GM12878 (cell line): ENCODE measurements around the gene PARS2. TPM values are rescaled to one million over a fixed set of nuclear protein-coding genes. Genes with fewer than 3 reads are reported as not detected.
A peak's percentile ranks its signal among the peaks of the same experiment; 100 is the strongest.

Experiments used
- ATAC-seq: fragments of 200-7000 bp; cut with Tn5 transposase; 3 replicates; pipeline ENCODE4 v1.9.1; 2020; ENCODE audit warnings: mild to moderate bottlenecking, moderate library complexity
- BruUV-seq: library from RNA; stranded (reverse); fragments of 400-500 nt; replicated peaks from 2 replicates; lab custom pipeline; 2021; lab: Mats Ljungman, UMichigan
- CTCF ChIA-PET: fragments of 300-600 bp; sonication (Branson Sonifier 250); formaldehyde crosslinking; extraction: SDS; loops from one replicate; lab custom pipeline; 2021; ENCODE audit warnings: inconsistent platforms; lab: Yijun Ruan, JAX
- POLR2A ChIA-PET: fragments of 350-600 bp; formaldehyde crosslinking; extraction: SDS; loops from one replicate; lab custom pipeline; 2021; ENCODE audit warnings: inconsistent platforms; lab: Charles Lee
- RAD21 ChIA-PET: fragments of 300-600 bp; sonication (Branson Sonifier 250); formaldehyde crosslinking; loops from one replicate; lab custom pipeline; 2023; ENCODE audit warnings: antibody characterized with exemption; ENCODE audit not compliant: unreplicated experiment; lab: Charles Lee
- SMC1A ChIA-PET: fragments of 300-600 bp; sonication (Branson Sonifier 250); formaldehyde crosslinking; loops from one replicate; lab custom pipeline; 2023; ENCODE audit not compliant: unreplicated experiment, uncharacterized antibody; lab: Charles Lee
- DNase-seq: peaks from one replicate; pipeline ENCODE4 v3.0.0-alpha.2; 2011; ENCODE audit warnings: low read depth, low spot score
- FAIRE-seq: peaks from 3 replicates; lab custom pipeline; 2011; peaks lifted over from hg19 to GRCh38; lab: Jason Lieb, UNC
- H2AFZ ChIP-seq: 2 replicates; pipeline ENCODE4 v1.6.0; 2011; ENCODE audit warnings: low read depth, low read length, control low read depth; ENCODE audit not compliant: control insufficient read depth
- H3K27ac ChIP-seq: 2 replicates; pipeline ENCODE4 v1.5.1; 2011; ENCODE audit warnings: control low read depth; ENCODE audit not compliant: control insufficient read depth, insufficient read depth
- H3K27me3 ChIP-seq, 2 experiments: replicated peaks in 1 of 2; 2 replicates each; pipeline versions ENCODE4 v1.6.0 to v1.6.1; 2011; ENCODE audit warnings: low read length in 1 of 2; ENCODE audit not compliant: control insufficient read depth in 2 of 2, insufficient read depth in 2 of 2
- H3K36me3 ChIP-seq, 2 experiments: 2 replicates each; pipeline ENCODE4 v1.5.1; 2011; ENCODE audit warnings: low read length in 1 of 2; ENCODE audit not compliant: control insufficient read depth in 2 of 2, insufficient read depth in 2 of 2
- H3K4me1 ChIP-seq: 2 replicates; pipeline ENCODE4 v1.6.1; 2011; ENCODE audit warnings: mild to moderate bottlenecking, low read length, moderate library complexity, mixed read lengths; ENCODE audit not compliant: control insufficient read depth, insufficient read depth
- H3K4me2 ChIP-seq: 2 replicates; pipeline ENCODE4 v1.6.0; 2011; ENCODE audit warnings: control low read depth; ENCODE audit not compliant: control insufficient read depth, insufficient read depth
- H3K4me3 ChIP-seq: fragments of 200-600 bp; sonication (generic); 2 replicates; pipeline ENCODE4 v1.5.1; 2016
- H3K79me2 ChIP-seq: 2 replicates; pipeline ENCODE4 v1.6.0; 2011; ENCODE audit warnings: low read length; ENCODE audit not compliant: control insufficient read depth, insufficient read depth
- H3K9ac ChIP-seq: 2 replicates; pipeline ENCODE4 v1.8.0; 2011; ENCODE audit warnings: low read length, control low read depth, mixed read lengths; ENCODE audit not compliant: control insufficient read depth, insufficient read depth
- H3K9me3 ChIP-seq: replicated peaks from 3 replicates; pipeline ENCODE4 v1.5.1; 2011; ENCODE audit warnings: mild to moderate bottlenecking, low read length; ENCODE audit not compliant: control insufficient read depth, insufficient read depth
- H4K20me1 ChIP-seq: 2 replicates; pipeline ENCODE4 v1.6.0; 2011; ENCODE audit not compliant: control insufficient read depth, insufficient read depth
- ATF7 ChIP-seq: fragments of 450-650 bp; IDR thresholded peaks from 2 replicates; pipeline ENCODE4 v1.6.1; 2016; ENCODE audit warnings: low read depth, mild to moderate bottlenecking
- BHLHE40 ChIP-seq, 2 experiments: fragments of 450-650 bp in 1 of 2; IDR thresholded peaks; 2 replicates each; pipeline ENCODE4 v1.6.1; 2011 to 2017; ENCODE audit warnings: low read depth in 2 of 2, borderline replicate concordance in 1 of 2, improper control_type of control experiment in 1 of 2, low read length in 1 of 2, mild to moderate bottlenecking in 1 of 2
- BRCA1 ChIP-seq: IDR thresholded peaks from 2 replicates; pipeline ENCODE4 v1.6.1; 2011; ENCODE audit warnings: low read depth, low read length, improper control_type of control experiment
- CBX3 ChIP-seq: fragments of 200-600 bp; sonication (generic); IDR thresholded peaks from 2 replicates; pipeline ENCODE4 v1.6.1; 2016; ENCODE audit warnings: low read depth, borderline replicate concordance
- CBX5 ChIP-seq: sonication (generic); IDR thresholded peaks from 2 replicates; pipeline ENCODE4 v1.6.1; 2016; ENCODE audit warnings: low read depth, moderate library complexity, mild to moderate bottlenecking, inconsistent platforms
- CHD2 ChIP-seq: IDR thresholded peaks from 2 replicates; pipeline ENCODE4 v1.6.1; 2011; ENCODE audit warnings: low read depth, low read length, improper control_type of control experiment, borderline replicate concordance
- CTCF ChIP-seq, 3 experiments: IDR thresholded peaks in 2 of 3; conservative IDR thresholded peaks in 1 of 3; 2 replicates each; pipeline ENCODE4 v1.5.1; 2011; ENCODE audit warnings: low read depth in 3 of 3, low read length in 3 of 3, mild to moderate bottlenecking in 3 of 3, control low read depth in 2 of 3, moderate library complexity in 2 of 3, inconsistent platforms in 1 of 3, mixed read lengths in 1 of 3; ENCODE audit not compliant: control insufficient read depth in 2 of 3, insufficient read depth in 1 of 3; ENCODE audit errors: extremely low read depth in 1 of 3
- DPF2 ChIP-seq: fragments of 450-650 bp; IDR thresholded peaks from 2 replicates; pipeline ENCODE4 v1.6.1; 2017; ENCODE audit warnings: mild to moderate bottlenecking
- ESRRA ChIP-seq: IDR thresholded peaks from 2 replicates; pipeline ENCODE4 v1.6.1; 2012; ENCODE audit warnings: mild to moderate bottlenecking, low read length, improper control_type of control experiment
- JUND ChIP-seq: IDR thresholded peaks from 2 replicates; pipeline ENCODE4 v1.6.1; 2012; ENCODE audit warnings: low read depth, mild to moderate bottlenecking, low read length, improper control_type of control experiment, moderate library complexity
- NBN ChIP-seq: fragments of 450-650 bp; IDR thresholded peaks from 2 replicates; pipeline ENCODE4 v1.6.1; 2016
- NFYB ChIP-seq: IDR thresholded peaks from 2 replicates; pipeline ENCODE4 v1.6.1; 2011; ENCODE audit warnings: low read depth, mild to moderate bottlenecking, low read length, improper control_type of control experiment, moderate library complexity; ENCODE audit not compliant: insufficient read depth
- NR2C1 ChIP-seq: fragments of 450-650 bp; IDR thresholded peaks from 2 replicates; pipeline ENCODE4 v1.6.1; 2017; ENCODE audit warnings: antibody characterized with exemption, mild to moderate bottlenecking, moderate library complexity
- PAX5 ChIP-seq: IDR thresholded peaks from 2 replicates; pipeline ENCODE4 v1.6.1; 2011; ENCODE audit warnings: low read depth, low read length, borderline replicate concordance
- PML ChIP-seq: IDR thresholded peaks from 2 replicates; pipeline ENCODE4 v1.6.1; 2012; ENCODE audit warnings: low read length, inconsistent platforms
- RAD21 ChIP-seq: IDR thresholded peaks from 2 replicates; pipeline ENCODE4 v1.6.1; 2011; ENCODE audit warnings: mild to moderate bottlenecking, low read depth, low read length, moderate library complexity; ENCODE audit not compliant: insufficient read depth
- RAD51 ChIP-seq: fragments of 450-650 bp; IDR thresholded peaks from 2 replicates; pipeline ENCODE4 v1.6.1; 2016; ENCODE audit warnings: moderate library complexity, mild to moderate bottlenecking, inconsistent platforms
- RELB ChIP-seq: fragments of 450-650 bp; IDR thresholded peaks from 2 replicates; pipeline ENCODE4 v1.6.1; 2017; ENCODE audit warnings: low read depth, mild to moderate bottlenecking, moderate library complexity
- SMAD5 ChIP-seq: IDR thresholded peaks from 2 replicates; pipeline ENCODE4 v1.6.1; 2016; ENCODE audit warnings: antibody characterized with exemption, low read depth
- SMARCA5 ChIP-seq: fragments of 450-650 bp; IDR thresholded peaks from 2 replicates; pipeline ENCODE4 v1.6.1; 2017; ENCODE audit warnings: mild to moderate bottlenecking
- SPI1 ChIP-seq: IDR thresholded peaks from 2 replicates; pipeline ENCODE4 v1.6.1; 2011; ENCODE audit warnings: low read depth, mild to moderate bottlenecking, low read length, moderate library complexity, borderline replicate concordance; ENCODE audit not compliant: insufficient read depth
- SREBF1 ChIP-seq: IDR thresholded peaks from 2 replicates; pipeline ENCODE4 v1.6.1; 2012; ENCODE audit warnings: mild to moderate bottlenecking, low read length
- TAF1 ChIP-seq: IDR thresholded peaks from 2 replicates; pipeline ENCODE4 v1.6.1; 2011; ENCODE audit warnings: mild to moderate bottlenecking, low read depth, low read length, borderline replicate concordance
- ZBED1 ChIP-seq: IDR thresholded peaks from 2 replicates; pipeline ENCODE4 v1.6.1; 2016; ENCODE audit warnings: borderline replicate concordance
- ZNF622 ChIP-seq: fragments of 450-650 bp; IDR thresholded peaks from 2 replicates; pipeline ENCODE4 v1.6.1; 2017; ENCODE audit warnings: mild to moderate bottlenecking, inconsistent platforms
- WGBS: methylation state at CpG from one replicate; pipeline ENCODE4 v1.1.6; 2016; ENCODE audit warnings: low lambda C conversion rate; ENCODE audit not compliant: insufficient replicate concordance, insufficient coverage; ENCODE audit errors: missing lambda C conversion rate; 5-methylcytosine and 5-hydroxymethylcytosine counted together
- in situ Hi-C: fragments of 300-500 bp; cut with MboI; formaldehyde crosslinking; loops from 9 replicates; pipeline ENCODE4 v1.14.3; 2018; ENCODE audit warnings: mixed read lengths
- intact Hi-C: fragments of 100-400 bp; cut with micrococcal nuclease; formaldehyde crosslinking; loops from one replicate; pipeline ENCODE4 v1.14.2; 2022; ENCODE audit not compliant: unreplicated experiment
- polyA plus RNA-seq, 11 experiments: library from polyadenylated mRNA; depleted of rRNA in 4 of 11; unstranded in 6 of 11; stranded (reverse) in 5 of 11; fragments of >200 nt; fragmentation: Nextera tagmentation in 4 of 11; fragmentation: Illumina TruSeq in 1 of 11; extraction: Ambion mirVana in 4 of 11; extraction: Trizol in 1 of 11; gene quantifications; 1 replicate in 1 of 11; 2 replicates in 10 of 11; pipeline versions ENCODE4 v1.2.1 to v1.2.3, GENCODE V29; 2011 to 2016; ENCODE audit warnings: inconsistent platforms in 2 of 11, missing spikeins in 2 of 11, low read depth in 1 of 11
- total RNA-seq, 4 experiments: library from RNA; depleted of rRNA in 3 of 4; stranded (reverse); fragments of >200 nt in 3 of 4; fragmentation: Illumina TruSeq in 1 of 4; extraction: Trizol in 1 of 4; gene quantifications; 2 replicates each; pipeline versions ENCODE4 v1.2.1 to v1.2.3, GENCODE V29; 2013 to 2021

Gene PARS2
- total and polyA plus RNA-seq, 10 of the 15 experiments (the other 5 are each of a cell fraction or from before 2014, with no cell fraction given), result 3.7 to 12.2 (median 5.9) TPM

- ChIA-PET RAD21 (no interaction called here), CTCF (no interaction called here), SMC1A (no interaction called here)
Measured at GRCh38 chr1:54772951-54773350, 8.6 kb upstream of the PARS2 start.

GRCh38 chr1:54768093-54768492 lies 3.8 kb upstream of the PARS2 start:
- H3K4me2 ChIP-seq, result no peak overlapping the region
- TF ChIP-seq RELB (no peak), PAX5 (no peak), CHD2 (no peak), RAD21 (0 out of 2 replicates have a peak, but pooled peaks have one; percentile 29), RAD51 (no peak), NBN (no peak), DPF2 (no peak), CTCF (IDR thresholded peaks at IDR 0.05 in 2 of 3, conservative IDR thresholded peaks at IDR 0.05 in 1 of 3; ENCODE audit: control insufficient read depth in 2 of 3, extremely low read depth in 1 of 3, insufficient read depth in 1 of 3, low read depth in 3 of 3, low read length in 3 of 3) (peak in 1 of 3 experiments; percentile 10; a peak in 1 of 6 replicates)

More at GRCh38 chr1:54772951-54773350, 8.6 kb upstream of the PARS2 start:
- Histone ChIP-seq H3K9ac (no peak overlapping the region), H2AFZ (no peak overlapping the region), H3K4me1 (no peaks in the 10 kb centered on the region), H3K9me3 (no peaks in the 10 kb centered on the region), H3K4me3 (no peak overlapping the region), H3K27ac (no peak overlapping the region), H3K27me3 (no peaks in the 10 kb centered on the region), H3K4me2 (no peak overlapping the region), H3K36me3 (no peaks in the 10 kb centered on the region), H3K79me2 (no peaks in the 10 kb centered on the region), H4K20me1 (no peaks in the 10 kb centered on the region)
- DNase-seq (no peak), FAIRE-seq (no peak), ATAC-seq (no peak)
- intact Hi-C loops (no loop called here), in situ Hi-C loops (no loop called here)
- POLR2A ChIA-PET, result no interaction called here
- TF ChIP-seq TAF1 (no peak), JUND (no peak), SMARCA5 (no peak), PML (no peak), CBX3 (no peak), SREBF1 (no peak), CBX5 (no peak), ZBED1 (no peak), ESRRA (no peak), ZNF622 (no peak), ATF7 (no peak), BHLHE40 (IDR thresholded peaks at IDR 0.05; ENCODE audit: borderline replicate concordance in 1 of 2, low read depth in 2 of 2, low read length in 1 of 2) (no peak), NR2C1 (no peak), BRCA1 (no peak), SPI1 (no peak), SMAD5 (no peak), PAX5 (no peak), NBN (no peak), RAD51 (no peak), NFYB (no peak)
- 0% methylated on average over 2 of the region's 2 CpGs for WGBS
- no TSS peak for BruUV-seq

More at GRCh38 chr1:54768093-54768492, 3.8 kb upstream of the PARS2 start:
- WGBS, result 80% methylated on average over 5 of the region's 5 CpGs
- no peak overlapping the region for H3K4me3 ChIP-seq
- ATAC-seq (no peak), FAIRE-seq (no peak), DNase-seq (no peak)
- in situ Hi-C loops, result no loop called here
- ChIA-PET SMC1A (interaction anchor here (1.1 to 2.0 kb wide), 4 partner anchors 10 to 45 kb away, joined by 3 to 6 read pairs (median 3); no protein-coding TSS in a partner anchor), CTCF (interaction anchor here (1.2 to 8.9 kb wide), 5 partner anchors 24 to 42 kb away, joined by 6 to 60 read pairs (median 7); partner anchors contain the start of gene TTC22), POLR2A (no interaction called here), RAD21 (interaction anchor here (1.2 to 1.5 kb wide), 2 partner anchors 12 to 32 kb away, joined by 3 to 5 read pairs; no protein-coding TSS in a partner anchor)
- H3K36me3 ChIP-seq, result no peaks in the 10 kb centered on the region
- no peak overlapping the region for H2AFZ ChIP-seq
- H3K9ac ChIP-seq, result no peak overlapping the region
- peaks cover 12% of the 10 kb centered on the region for H3K79me2 ChIP-seq
- no peaks in the 10 kb centered on the region for H3K27me3 ChIP-seq
- intact Hi-C loops, result no loop called here
- H4K20me1 ChIP-seq, result no peaks in the 10 kb centered on the region
- peaks cover 9% of the 10 kb centered on the region for H3K4me1 ChIP-seq
- no peak overlapping the region for H3K27ac ChIP-seq
- H3K9me3 ChIP-seq, result no peaks in the 10 kb centered on the region
- no TSS peak for BruUV-seq
